PC-3 (cell line): ENCODE results near the gene LRP10. TPM values are rescaled to one million over a fixed set of nuclear protein-coding genes. Genes with fewer than 3 reads are reported as not detected.

Experiments
- ATAC-seq: fragments of 200-7000 bp; cut with Tn5 transposase; 2 replicates; pipeline ENCODE4 v1.9.1; 2020; ENCODE audit warnings: mild to moderate bottlenecking, moderate library complexity
- BruUV-seq: library from RNA; stranded (reverse); fragments of 400-500 nt; replicated peaks from 2 replicates; lab custom pipeline; 2021; lab: Mats Ljungman, UMichigan
- CTCF ChIA-PET: fragments of 300-600 bp; sonication (Branson Sonifier 250); formaldehyde crosslinking; loops from one replicate; lab custom pipeline; 2022; ENCODE audit warnings: antibody characterized with exemption; lab: Charles Lee
- POLR2A ChIA-PET: fragments of 300-600 bp; sonication (Branson Sonifier 250); formaldehyde crosslinking; loops from one replicate; lab custom pipeline; 2022; ENCODE audit warnings: antibody characterized with exemption; ENCODE audit not compliant: unreplicated experiment; lab: Charles Lee
- DNase-seq: peaks from one replicate; pipeline ENCODE4 v3.0.0-alpha.2; 2015
- H2AFZ ChIP-seq: fragments of 300-600 bp; sonication (generic); 2 replicates; pipeline ENCODE4 v1.6.0; 2016; ENCODE audit warnings: antibody characterized with exemption, low read length
- H3F3A ChIP-seq: fragments of 300-600 bp; sonication (generic); one replicate; pipeline ENCODE4 v1.6.0; 2017; ENCODE audit warnings: antibody characterized with exemption, low read length, control low read depth, mild to moderate bottlenecking; ENCODE audit not compliant: unreplicated experiment
- H3K27ac ChIP-seq: fragments of 300-600 bp; sonication (generic); 2 replicates; pipeline ENCODE4 v1.5.1; 2016; ENCODE audit warnings: mild to moderate bottlenecking, low read length
- H3K27me3 ChIP-seq: fragments of 300-600 bp; sonication (generic); 2 replicates; pipeline ENCODE4 v1.6.1; 2016; ENCODE audit warnings: low read length, mixed read lengths
- H3K36me3 ChIP-seq: fragments of 300-600 bp; sonication (generic); 2 replicates; pipeline ENCODE4 v1.6.1; 2016; ENCODE audit warnings: low read depth, mixed run types, low read length, mixed read lengths
- H3K4me1 ChIP-seq: fragments of 300-600 bp; sonication (generic); 2 replicates; pipeline ENCODE4 v1.5.1; 2016; ENCODE audit warnings: low read length; ENCODE audit not compliant: insufficient read depth
- H3K4me2 ChIP-seq: fragments of 300-600 bp; sonication (generic); 2 replicates; pipeline ENCODE4 v1.6.0; 2016; ENCODE audit warnings: low read length
- H3K4me3 ChIP-seq: fragments of 300-600 bp; sonication (generic); 2 replicates; pipeline ENCODE4 v1.5.1; 2016; ENCODE audit warnings: mild to moderate bottlenecking, low read length, mixed read lengths
- H3K79me2 ChIP-seq: fragments of 300-600 bp; sonication (generic); 2 replicates; pipeline ENCODE4 v1.6.1; 2017; ENCODE audit warnings: low read length, mixed read lengths
- H3K9ac ChIP-seq: fragments of 300-600 bp; sonication (generic); 2 replicates; pipeline ENCODE4 v1.6.0; 2016; ENCODE audit warnings: mild to moderate bottlenecking, low read length
- H3K9me2 ChIP-seq: fragments of 300-600 bp; sonication (generic); replicated peaks from 2 replicates; pipeline ENCODE4 v1.6.1; 2016; ENCODE audit warnings: mixed run types, low read length, mixed read lengths
- H3K9me3 ChIP-seq: fragments of 300-600 bp; sonication (generic); 2 replicates; pipeline ENCODE4 v1.6.1; 2016; ENCODE audit warnings: low read length, mixed read lengths
- H4K20me1 ChIP-seq: fragments of 300-600 bp; sonication (generic); 2 replicates; pipeline ENCODE4 v1.6.1; 2016; ENCODE audit warnings: low read length, mixed read lengths
- EZH2 ChIP-seq: fragments of 300-600 bp; sonication (generic); IDR thresholded peaks from one replicate; pipeline ENCODE4 v1.6.1; 2017; ENCODE audit warnings: antibody characterized with exemption, mild to moderate bottlenecking, low read length; ENCODE audit not compliant: unreplicated experiment
- EZH2phosphoT487 ChIP-seq: fragments of 300-600 bp; sonication (generic); IDR thresholded peaks from 2 replicates; pipeline ENCODE4 v1.6.1; 2018; ENCODE audit warnings: mild to moderate bottlenecking, antibody characterized with exemption, low read length, borderline replicate concordance
- intact Hi-C: fragments of 100-400 bp; cut with micrococcal nuclease; formaldehyde crosslinking; loops from 2 replicates; pipeline ENCODE4 v1.9.0; 2023
- total RNA-seq: library from RNA; depleted of rRNA; stranded (reverse); fragments of >200 nt; gene quantifications from 2 replicates; pipeline ENCODE4 v1.2.3, GENCODE V29; 2014
- TF ChIP-seq, protein P1 (sequence below): fragments of 300-600 bp; sonication (generic); conservative IDR thresholded peaks from 2 replicates; pipeline ENCODE4 v1.5.1; 2017; ENCODE audit warnings: antibody characterized with exemption, low read depth, mild to moderate bottlenecking, low read length

Gene LRP10
- total RNA-seq, 1 experiment from 2014 or later: 46.5 TPM

DNA sequence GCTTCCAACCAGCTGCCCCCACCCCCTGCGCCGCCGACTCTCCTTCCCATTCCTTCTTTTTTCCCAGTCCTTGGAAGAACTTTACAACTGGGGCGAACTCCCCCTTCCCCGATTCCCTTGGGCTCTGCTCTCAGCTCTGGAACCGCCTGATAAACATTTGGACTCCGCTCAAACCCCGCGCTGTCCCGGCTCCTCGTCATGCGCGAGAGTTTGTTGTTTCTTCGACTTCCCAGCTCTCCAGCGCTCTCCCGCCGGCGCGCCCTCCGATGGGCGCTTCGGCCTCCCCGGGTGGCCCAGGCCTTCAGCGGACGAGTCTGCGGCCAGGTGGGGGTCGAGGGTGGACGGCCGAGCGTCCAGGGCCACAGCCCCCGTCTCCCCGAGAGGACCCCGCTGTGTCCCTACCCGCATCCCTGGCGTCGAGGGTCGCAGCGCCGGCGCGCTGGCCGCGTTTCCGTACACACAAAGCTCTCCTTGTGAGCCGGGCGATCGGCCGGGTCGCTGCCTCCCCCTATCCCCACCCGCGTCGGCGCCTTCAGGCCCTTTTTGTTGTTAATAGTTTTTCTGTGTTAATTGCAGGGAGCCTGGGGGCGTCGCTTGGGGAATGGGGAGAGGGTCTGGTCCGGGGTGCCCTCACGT, 34.3 kb upstream of the LRP10 start:
- Histone ChIP-seq H3K79me2 (peaks cover 43% of the 10 kb centered on the region), H3K9me2 (no peaks in the 10 kb centered on the region), H3K36me3 (peaks cover 16% of the 10 kb centered on the region; the same call in 1 of the 2 replicates), H3K27ac (peak overlapping the region; percentile 47), H3K9me3 (no peaks in the 10 kb centered on the region), H3K9ac (peak overlapping the region; percentile 94), H3K4me2 (peak overlapping the region; percentile 90), H3K4me1 (peaks cover 22% of the 10 kb centered on the region; the same call in 1 of the 2 replicates), H3K4me3 (peak overlapping the region; percentile 93), H3K27me3 (no peaks in the 10 kb centered on the region), H2AFZ (peak overlapping the region; percentile 66), H4K20me1 (no peaks in the 10 kb centered on the region), H3F3A (peaks cover 6% of the 10 kb centered on the region)
- no TSS peak for BruUV-seq
- ChIA-PET POLR2A (interaction anchor here (0.6 to 2.1 kb wide), 4 partner anchors 14 to 248 kb away, joined by 3 to 14 read pairs (median 4); partner anchors contain the start of gene DAD1), CTCF (interaction anchor here (0.6 to 2.5 kb wide), 4 partner anchors 14 to 276 kb away, joined by 3 to 11 read pairs (median 5); no protein-coding TSS in a partner anchor)
- DNase-seq: peak; percentile 63
- intact Hi-C loops: loop anchor here (1.0 kb wide), 1 partner anchor 14 kb away; no protein-coding TSS in a partner anchor
- TF ChIP-seq EZH2 (no peak), EZH2phosphoT487 (no peak)
- TF ChIP-seq, protein P1, sequence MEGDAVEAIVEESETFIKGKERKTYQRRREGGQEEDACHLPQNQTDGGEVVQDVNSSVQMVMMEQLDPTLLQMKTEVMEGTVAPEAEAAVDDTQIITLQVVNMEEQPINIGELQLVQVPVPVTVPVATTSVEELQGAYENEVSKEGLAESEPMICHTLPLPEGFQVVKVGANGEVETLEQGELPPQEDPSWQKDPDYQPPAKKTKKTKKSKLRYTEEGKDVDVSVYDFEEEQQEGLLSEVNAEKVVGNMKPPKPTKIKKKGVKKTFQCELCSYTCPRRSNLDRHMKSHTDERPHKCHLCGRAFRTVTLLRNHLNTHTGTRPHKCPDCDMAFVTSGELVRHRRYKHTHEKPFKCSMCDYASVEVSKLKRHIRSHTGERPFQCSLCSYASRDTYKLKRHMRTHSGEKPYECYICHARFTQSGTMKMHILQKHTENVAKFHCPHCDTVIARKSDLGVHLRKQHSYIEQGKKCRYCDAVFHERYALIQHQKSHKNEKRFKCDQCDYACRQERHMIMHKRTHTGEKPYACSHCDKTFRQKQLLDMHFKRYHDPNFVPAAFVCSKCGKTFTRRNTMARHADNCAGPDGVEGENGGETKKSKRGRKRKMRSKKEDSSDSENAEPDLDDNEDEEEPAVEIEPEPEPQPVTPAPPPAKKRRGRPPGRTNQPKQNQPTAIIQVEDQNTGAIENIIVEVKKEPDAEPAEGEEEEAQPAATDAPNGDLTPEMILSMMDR: peak; percentile 31
- peak; percentile 65 for ATAC-seq

DNA sequence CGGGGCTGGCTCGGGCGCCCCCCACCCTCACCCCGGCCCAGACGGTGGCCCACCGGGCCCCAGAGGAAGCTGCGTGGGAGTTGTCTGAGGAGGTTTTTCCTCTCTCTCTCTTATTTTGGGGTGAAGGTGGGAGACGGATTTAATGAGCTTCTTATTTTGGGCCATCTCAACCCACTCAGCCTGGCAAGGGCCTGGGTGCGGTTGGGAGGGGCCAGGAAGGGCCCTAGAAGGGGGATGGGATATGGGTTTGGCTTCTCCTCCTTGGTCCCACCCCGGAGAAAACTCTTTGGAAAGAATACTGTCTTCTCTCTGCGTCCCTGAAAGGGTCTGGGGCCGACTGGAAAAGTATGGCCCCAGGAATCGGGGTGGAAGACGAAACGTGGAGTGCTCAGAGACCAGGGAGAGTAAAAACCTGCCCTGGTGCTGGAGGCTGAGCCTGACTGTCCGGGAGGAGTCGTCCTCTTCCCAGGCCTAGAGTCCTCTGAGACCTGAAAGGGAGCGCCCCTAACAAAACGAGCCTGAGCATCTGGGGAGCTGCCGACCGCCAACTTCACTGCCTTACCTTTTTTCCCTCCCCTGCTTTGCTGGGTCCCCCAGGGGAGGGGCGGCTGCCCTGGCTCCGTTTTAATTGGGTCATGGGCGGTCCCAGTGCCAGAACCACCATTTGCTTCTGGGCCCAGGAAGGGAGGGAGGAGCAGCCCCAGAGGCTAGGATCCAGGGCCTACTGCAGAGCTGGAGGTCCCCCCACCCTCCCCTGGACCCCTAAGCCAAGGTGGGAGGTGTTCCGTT, 33.6 kb upstream of the LRP10 start:
- Histone ChIP-seq H3K9ac (peak overlapping the region; percentile 94), H2AFZ (peak overlapping the region; percentile 66), H3K79me2 (peaks cover 43% of the 10 kb centered on the region), H4K20me1 (no peaks in the 10 kb centered on the region), H3K9me2 (no peaks in the 10 kb centered on the region), H3K9me3 (no peaks in the 10 kb centered on the region), H3K27ac (peak overlapping the region; percentile 47), H3K36me3 (peaks cover 23% of the 10 kb centered on the region; the same call in 1 of the 2 replicates), H3F3A (peaks cover 6% of the 10 kb centered on the region), H3K27me3 (no peaks in the 10 kb centered on the region), H3K4me1 (peaks cover 22% of the 10 kb centered on the region; the same call in 1 of the 2 replicates), H3K4me2 (peak overlapping the region; percentile 90), H3K4me3 (peak overlapping the region; percentile 93)
- intact Hi-C loops: loop anchor here (1.0 kb wide), 1 partner anchor 13 kb away; no protein-coding TSS in a partner anchor
- CTCF ChIA-PET: interaction anchor here (0.9 to 2.5 kb wide), 2 partner anchors 13 to 248 kb away, joined by 3 to 11 read pairs; no protein-coding TSS in a partner anchor
- TSS peak; percentile 67 for BruUV-seq
- TF ChIP-seq EZH2 (no peak), EZH2phosphoT487 (no peak)
- DNase-seq: peak; percentile 51
- peak; percentile 37 for ATAC-seq
- POLR2A ChIA-PET: interaction anchor here (0.5 to 2.1 kb wide), 3 partner anchors 13 to 248 kb away, joined by 3 to 14 read pairs (median 7); partner anchors contain the start of gene DAD1

DNA sequence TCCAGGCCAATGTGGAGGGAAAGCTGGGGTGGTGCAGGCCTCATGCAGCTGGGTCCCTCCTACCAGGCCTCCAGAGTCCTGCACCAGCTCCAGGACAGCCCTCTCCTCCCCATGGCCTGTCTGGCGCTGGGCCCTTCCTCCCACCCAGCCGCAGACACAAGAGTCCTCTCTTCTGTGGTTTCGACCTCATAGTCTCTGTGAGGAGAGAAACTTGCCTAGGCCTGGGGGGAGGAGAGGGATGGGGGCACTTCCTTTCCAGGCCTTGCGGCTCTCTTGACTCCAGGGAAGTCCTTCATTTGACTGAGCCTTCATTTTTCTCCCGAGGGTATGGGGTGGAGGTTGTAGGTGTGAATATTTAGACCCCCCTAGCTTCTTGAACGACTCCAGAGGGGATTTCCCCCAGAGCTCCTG, 32.9 kb upstream of the LRP10 start:
- Histone ChIP-seq H3K79me2 (peaks cover 43% of the 10 kb centered on the region), H3K36me3 (peaks cover 20% of the 10 kb centered on the region; the same call in 1 of the 2 replicates), H3K4me2 (peak overlapping the region; percentile 90), H3K27me3 (no peaks in the 10 kb centered on the region), H3F3A (peaks cover 6% of the 10 kb centered on the region), H4K20me1 (no peaks in the 10 kb centered on the region), H3K9me3 (no peaks in the 10 kb centered on the region), H3K9me2 (no peaks in the 10 kb centered on the region), H2AFZ (no peak overlapping the region), H3K9ac (peak overlapping the region; percentile 94; the same call in 1 of the 2 replicates), H3K27ac (no peak overlapping the region), H3K4me3 (peak overlapping the region; percentile 93), H3K4me1 (peaks cover 22% of the 10 kb centered on the region; the same call in 1 of the 2 replicates)
- intact Hi-C loops: no loop called here
- no peak for DNase-seq
- no TSS peak for BruUV-seq
- ChIA-PET CTCF (interaction anchor here (2.5 kb wide), 1 partner anchor 12 kb away, joined by 11 read pairs; no protein-coding TSS in a partner anchor), POLR2A (interaction anchor here (2.1 kb wide), 1 partner anchor 13 kb away, joined by 14 read pairs; no protein-coding TSS in a partner anchor)
- TF ChIP-seq EZH2phosphoT487 (no peak), EZH2 (no peak)
- TF ChIP-seq, protein P1: no peak
- ATAC-seq: no peak
